ENCODE data around the gene BCAS3.

- TF ChIP-seq, protein P1, sequence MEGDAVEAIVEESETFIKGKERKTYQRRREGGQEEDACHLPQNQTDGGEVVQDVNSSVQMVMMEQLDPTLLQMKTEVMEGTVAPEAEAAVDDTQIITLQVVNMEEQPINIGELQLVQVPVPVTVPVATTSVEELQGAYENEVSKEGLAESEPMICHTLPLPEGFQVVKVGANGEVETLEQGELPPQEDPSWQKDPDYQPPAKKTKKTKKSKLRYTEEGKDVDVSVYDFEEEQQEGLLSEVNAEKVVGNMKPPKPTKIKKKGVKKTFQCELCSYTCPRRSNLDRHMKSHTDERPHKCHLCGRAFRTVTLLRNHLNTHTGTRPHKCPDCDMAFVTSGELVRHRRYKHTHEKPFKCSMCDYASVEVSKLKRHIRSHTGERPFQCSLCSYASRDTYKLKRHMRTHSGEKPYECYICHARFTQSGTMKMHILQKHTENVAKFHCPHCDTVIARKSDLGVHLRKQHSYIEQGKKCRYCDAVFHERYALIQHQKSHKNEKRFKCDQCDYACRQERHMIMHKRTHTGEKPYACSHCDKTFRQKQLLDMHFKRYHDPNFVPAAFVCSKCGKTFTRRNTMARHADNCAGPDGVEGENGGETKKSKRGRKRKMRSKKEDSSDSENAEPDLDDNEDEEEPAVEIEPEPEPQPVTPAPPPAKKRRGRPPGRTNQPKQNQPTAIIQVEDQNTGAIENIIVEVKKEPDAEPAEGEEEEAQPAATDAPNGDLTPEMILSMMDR (IDR thresholded peaks at IDR 0.05): no peak
- TF ChIP-seq ZFX (IDR thresholded peaks at IDR 0.05; ENCODE audit: borderline replicate concordance): no peak
Observed at GRCh38 chr17:61406537-61406845, 728.8 kb downstream of the BCAS3 start.
